Cardiac septum (tissue), 1 donor: Measurements from ENCODE around the gene DAB2. TPM values are rescaled to one million over a fixed set of nuclear protein-coding genes. Genes with fewer than 3 reads are reported as not detected.

ENCODE experiments used
- total RNA-seq: library from RNA; stranded (reverse); fragmentation: NEBNext Ultra II Directional; extraction: Animal tissue kit (Norgen Biotek cat#: 25700); gene quantifications from one replicate; pipeline ENCODE4 v1.2.1, GENCODE V29; 2021
- donor health status: DM: no; HTN: no; CAD: no.

The DAB2 gene
- total RNA-seq, 1 donor from 2014 or later, result 28.7 TPM

Other genes with a start within 250 kb of the DAB2 start
- gene FYB1, start 205.4 kb downstream of the DAB2 start, total RNA-seq, result 4.5 TPM
- not detected for gene C9, start 60.5 kb downstream of the DAB2 start, total RNA-seq